ENCODE results near the gene TPCN1. TPM values are rescaled to one million over a fixed set of nuclear protein-coding genes. Genes with fewer than 3 reads are reported as not detected.

The TPCN1 gene
- total RNA-seq, 3 donors from 2014 or later (not counting 1 experiment from before 2014, with no cell fraction given) = 7.2 to 21.4 (median 10.7) TPM

GRCh38 chr12:113271853-113272561 is 50.7 kb downstream of the TPCN1 start:
- TF ChIP-seq CTCF (IDR thresholded peaks at IDR 0.05) = no peak
- intact Hi-C loops (cut with micrococcal nuclease) = no loop called here
- Histone ChIP-seq H3K4me3 (ENCODE audit: low read length) (no peak overlapping the region), H3K27ac (ENCODE audit: low read length) (no peak overlapping the region), H3K36me3 (ENCODE audit: control insufficient read depth, insufficient read depth, low read length) (no peaks in the 10 kb centered on the region), H3K4me1 (ENCODE audit: control insufficient read depth, insufficient read depth, low read length) (no peaks in the 10 kb centered on the region), H3K27me3 (ENCODE audit: control insufficient read depth, insufficient read depth, low read length) (no peaks in the 10 kb centered on the region), H3K9me3 (ENCODE audit: control insufficient read depth, insufficient read depth, low read length) (no peaks in the 10 kb centered on the region)
- Mint-ChIP-seq H3K27ac (no peak overlapping the region), H3K9me3 (no peaks in the 10 kb centered on the region), H3K4me1 (no peaks in the 10 kb centered on the region), H3K36me3 (no peaks in the 10 kb centered on the region), H3K4me3 (no peak overlapping the region), H3K27me3 (ENCODE audit: low read depth in 2 of 2) (no peaks in the 10 kb centered on the region)
- 86% methylated on average over 11 of the region's 12 CpGs for WGBS (ENCODE audit: insufficient coverage)
- DNase-seq = no peak
- ATAC-seq = no peak

GRCh38 chr12:113273053-113273725 is 51.9 kb downstream of the TPCN1 start:
- intact Hi-C loops (cut with micrococcal nuclease) = no loop called here
- H3K4me1 Mint-ChIP-seq = no peaks in the 10 kb centered on the region
- WGBS (ENCODE audit: insufficient coverage) = 95% methylated on average over 13 of the region's 13 CpGs
- peaks cover 2% of the 10 kb centered on the region for H3K36me3 ChIP-seq (ENCODE audit: control insufficient read depth, insufficient read depth, low read length)
- no peaks in the 10 kb centered on the region for H3K9me3 Mint-ChIP-seq
- no peaks in the 10 kb centered on the region for H3K27me3 Mint-ChIP-seq (ENCODE audit: low read depth in 2 of 2)
- H3K36me3 Mint-ChIP-seq = no peaks in the 10 kb centered on the region
- no peaks in the 10 kb centered on the region for H3K4me1 ChIP-seq (ENCODE audit: control insufficient read depth, insufficient read depth, low read length)
- no peak overlapping the region for H3K27ac Mint-ChIP-seq
- H3K27me3 ChIP-seq (ENCODE audit: control insufficient read depth, insufficient read depth, low read length) = no peaks in the 10 kb centered on the region
- no peak overlapping the region for H3K27ac ChIP-seq (ENCODE audit: low read length)
- no peak overlapping the region for H3K4me3 Mint-ChIP-seq
- DNase-seq (no peak), ATAC-seq (no peak)
- TF ChIP-seq CTCF (IDR thresholded peaks at IDR 0.05) = no peak
- no peaks in the 10 kb centered on the region for H3K9me3 ChIP-seq (ENCODE audit: control insufficient read depth, insufficient read depth, low read length)
- no peak overlapping the region for H3K4me3 ChIP-seq (ENCODE audit: low read length)

GRCh38 chr12:113274848-113275247 is 53.6 kb downstream of the TPCN1 start:
- no peak for ATAC-seq
- DNase-seq = no peak
- H3K9me3 ChIP-seq (ENCODE audit: control insufficient read depth, insufficient read depth, low read length) = no peaks in the 10 kb centered on the region
- Mint-ChIP-seq H3K9me3 (no peaks in the 10 kb centered on the region), H3K36me3 (no peaks in the 10 kb centered on the region), H3K27ac (no peak overlapping the region), H3K4me1 (no peaks in the 10 kb centered on the region), H3K4me3 (no peak overlapping the region), H3K27me3 (ENCODE audit: low read depth in 2 of 2) (no peaks in the 10 kb centered on the region)
- TF ChIP-seq CTCF (IDR thresholded peaks at IDR 0.05) = no peak
- H3K27ac ChIP-seq (ENCODE audit: low read length) = no peak overlapping the region
- intact Hi-C loops (cut with micrococcal nuclease) = no loop called here
- no peaks in the 10 kb centered on the region for H3K4me1 ChIP-seq (ENCODE audit: control insufficient read depth, insufficient read depth, low read length)
- 95% methylated on average over 8 of the region's 8 CpGs for WGBS (ENCODE audit: insufficient coverage)
- H3K4me3 ChIP-seq (ENCODE audit: low read length) = no peak overlapping the region
- no peaks in the 10 kb centered on the region for H3K27me3 ChIP-seq (ENCODE audit: control insufficient read depth, insufficient read depth, low read length)
- H3K36me3 ChIP-seq (ENCODE audit: control insufficient read depth, insufficient read depth, low read length) = peaks cover 2% of the 10 kb centered on the region

All from natural killer cell (primary cell).